GM21360 (cell line): ENCODE measurements around the gene BPTF.
"Not testable (repeated sequence)": the region's sequence is repeated elsewhere in the genome, so short reads cannot be mapped to it uniquely, and the experiment has no call there.

ENCODE experiments used
- ATAC-seq: cut with Tn5 transposase; IDR thresholded peaks from one replicate; pipeline ENCODE4 v1.9.1; 2021; ENCODE audit warnings: mild to moderate bottlenecking, moderate library complexity; ENCODE audit not compliant: unreplicated experiment

BPTF gene

GRCh38 chr17:67884741-67885140 is 59.4 kb downstream of the BPTF start:
- ATAC-seq, result no peak

GRCh38 chr17:67891481-67892119 is 66.3 kb downstream of the BPTF start:
- no peak for ATAC-seq

- no peak for ATAC-seq
Observed at GRCh38 chr17:67902511-67903231, 77.4 kb downstream of the BPTF start.

- ATAC-seq, result not testable (repeated sequence)
Observed at GRCh38 chr17:67905298-67905697, 80.0 kb downstream of the BPTF start.

- ATAC-seq, result not testable (repeated sequence)
Observed at GRCh38 chr17:67910117-67910803, 85.0 kb downstream of the BPTF start.

- ATAC-seq, result no peak
Observed at GRCh38 chr17:67911059-67911782, 85.9 kb downstream of the BPTF start.

- ATAC-seq, result no peak
Observed at GRCh38 chr17:67912088-67912487, 86.8 kb downstream of the BPTF start.

GRCh38 chr17:67912656-67913055 is 87.4 kb downstream of the BPTF start:
- ATAC-seq, result no peak

- ATAC-seq, result no peak
Observed at GRCh38 chr17:67920212-67920611, 94.9 kb downstream of the BPTF start.

- no peak for ATAC-seq
Observed at GRCh38 chr17:67922503-67922902, 97.2 kb downstream of the BPTF start.

GRCh38 chr17:67928842-67929241 is 103.5 kb downstream of the BPTF start:
- not testable (repeated sequence) for ATAC-seq

- no peak for ATAC-seq
Observed at GRCh38 chr17:67931227-67931626, 105.9 kb downstream of the BPTF start.

- no peak for ATAC-seq
Observed at GRCh38 chr17:67942810-67943209, 117.5 kb downstream of the BPTF start.

GRCh38 chr17:67944035-67944434 is 118.7 kb downstream of the BPTF start:
- no peak for ATAC-seq

- ATAC-seq, result no peak
Observed at GRCh38 chr17:67946513-67946912, 121.2 kb downstream of the BPTF start.

GRCh38 chr17:67947325-67947813 is 122.1 kb downstream of the BPTF start:
- no peak for ATAC-seq

GRCh38 chr17:67950945-67951344 is 125.6 kb downstream of the BPTF start:
- ATAC-seq, result no peak

GRCh38 chr17:67959510-67959909 is 134.2 kb downstream of the BPTF start:
- no peak for ATAC-seq

GRCh38 chr17:67960276-67960675 is 135.0 kb downstream of the BPTF start:
- ATAC-seq, result not testable (repeated sequence)

- not testable (repeated sequence) for ATAC-seq
Observed at GRCh38 chr17:67962156-67962555, 136.9 kb downstream of the BPTF start.

GRCh38 chr17:67963145-67963572 is 137.9 kb downstream of the BPTF start:
- not testable (repeated sequence) for ATAC-seq
